DMS153 treated with DMSO at 0.1 percent for 48 hours (cell line): Measurements from ENCODE around the gene ZFP36L1.

Experiments
- DNase-seq: peaks from one replicate; lab custom pipeline; 2025; ENCODE audit not compliant: unreplicated experiment; lab: John Stamatoyannopoulos, UW

The ZFP36L1 gene

DNA sequence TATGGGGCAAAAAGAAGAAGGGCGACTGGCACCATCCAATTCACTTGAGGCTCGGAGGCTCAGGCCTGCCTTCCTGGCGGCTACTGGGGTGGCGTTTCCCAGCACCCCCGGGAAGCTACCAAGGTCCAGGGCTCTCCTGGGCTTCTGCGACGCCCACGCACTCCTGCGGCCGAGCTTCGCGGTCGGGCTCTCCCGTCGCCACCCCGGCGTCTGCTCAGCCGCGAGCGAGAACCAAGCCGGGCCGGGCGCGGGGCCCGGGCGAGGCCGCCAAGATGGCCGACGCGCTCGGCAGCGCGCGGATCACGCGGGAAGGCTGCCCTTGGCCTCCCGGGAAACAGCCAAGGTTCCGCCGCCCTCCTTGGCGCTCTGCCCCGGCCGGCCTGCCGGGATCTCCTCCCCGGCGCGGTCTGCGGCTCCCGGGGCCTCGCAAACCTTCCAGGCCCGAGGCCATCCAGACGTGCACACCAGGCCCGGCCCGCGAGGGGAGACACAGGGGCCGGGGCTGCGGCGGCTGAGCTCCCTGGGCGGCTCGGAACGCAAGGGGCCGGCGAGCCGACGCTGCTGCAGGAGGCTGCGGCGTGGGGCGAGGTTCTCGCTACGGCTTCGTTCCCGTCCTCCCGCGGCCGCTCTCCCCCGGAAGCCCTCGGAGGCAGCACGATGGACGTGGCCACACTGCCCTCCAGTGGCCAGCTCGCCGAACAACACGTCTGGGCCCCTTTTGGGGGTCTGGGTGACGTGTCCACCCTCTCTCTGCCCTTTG is 23.5 kb upstream of the ZFP36L1 start:
- DNase-seq, result peak; percentile 40

DNA sequence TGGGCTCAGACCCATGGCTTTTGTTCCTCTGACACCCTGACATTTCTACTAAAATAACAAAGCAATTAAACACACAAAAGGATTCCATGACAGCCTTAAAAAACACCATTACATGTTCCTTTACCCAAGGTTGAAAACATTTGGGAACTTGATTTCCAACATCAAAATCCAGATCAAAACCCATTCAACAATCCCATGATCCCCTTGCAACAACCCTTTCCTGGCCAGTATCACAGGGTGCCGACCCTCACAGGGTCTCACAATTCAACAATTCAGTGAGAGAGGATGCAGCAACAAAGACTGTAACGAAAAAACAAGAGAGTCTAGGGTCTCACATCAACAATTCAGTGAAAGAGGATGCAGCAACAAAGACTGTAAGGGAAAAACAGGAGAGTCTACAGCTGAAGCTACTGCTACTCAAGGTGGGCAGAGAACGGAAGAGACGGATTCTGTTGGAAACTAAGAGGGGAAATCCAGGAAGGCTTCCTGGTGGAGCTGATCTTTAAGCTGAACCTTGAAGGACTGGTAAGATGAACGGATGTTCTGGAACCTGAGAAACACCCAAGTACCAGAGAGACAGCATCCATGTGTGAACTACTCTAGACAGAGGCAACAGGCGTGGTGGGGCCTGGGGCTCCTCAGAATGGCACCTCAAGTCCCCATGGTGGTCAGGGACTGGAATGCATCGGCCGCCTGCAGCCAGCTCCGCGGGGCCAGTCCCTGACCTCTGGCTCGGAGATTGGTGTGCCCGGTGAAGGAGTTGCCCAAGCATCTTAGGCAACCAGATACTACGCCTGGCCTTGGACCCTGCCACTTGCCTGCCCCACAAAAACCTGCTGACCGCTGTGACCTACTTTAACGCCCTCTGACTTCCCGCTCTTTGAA is 22.7 kb upstream of the ZFP36L1 start:
- DNase-seq, result no peak

DNA sequence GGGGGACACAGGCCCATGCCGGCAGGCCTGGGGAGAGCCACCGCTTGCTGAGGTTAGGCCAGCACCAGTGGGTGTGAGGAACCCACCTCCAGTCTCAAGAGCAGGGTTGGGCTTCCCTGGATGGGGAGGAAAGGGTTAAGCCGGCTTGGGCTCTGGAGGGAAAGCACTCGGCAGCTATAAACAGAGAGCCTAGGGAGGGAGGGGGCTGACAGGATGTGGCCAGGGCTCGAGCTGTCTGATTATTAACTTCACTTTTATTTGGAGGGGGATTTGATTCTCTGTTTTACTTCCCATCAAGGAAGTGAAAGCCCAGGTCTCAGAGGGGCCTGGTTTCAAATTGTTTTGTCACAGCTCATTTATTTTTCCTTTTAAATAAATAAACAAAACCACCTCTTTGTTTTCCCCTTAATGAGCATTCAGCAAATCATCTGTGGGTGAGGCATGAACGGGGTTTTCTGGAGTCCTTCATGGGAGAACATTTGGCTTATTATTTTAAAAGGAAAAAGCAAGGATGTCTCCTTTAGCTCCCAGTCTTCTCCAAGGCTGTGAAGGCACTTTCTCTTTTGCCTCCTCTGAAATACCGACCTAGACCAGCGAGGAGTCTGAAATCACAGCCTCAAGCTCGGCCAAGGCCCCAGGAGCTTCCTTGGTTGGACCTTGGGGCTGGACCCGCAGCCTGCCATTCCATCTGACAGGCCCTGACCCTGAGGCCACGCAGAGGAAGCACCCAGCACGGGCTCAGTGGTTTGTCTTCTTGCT is 21.9 kb upstream of the ZFP36L1 start:
- peak; percentile 42 for DNase-seq

DNA sequence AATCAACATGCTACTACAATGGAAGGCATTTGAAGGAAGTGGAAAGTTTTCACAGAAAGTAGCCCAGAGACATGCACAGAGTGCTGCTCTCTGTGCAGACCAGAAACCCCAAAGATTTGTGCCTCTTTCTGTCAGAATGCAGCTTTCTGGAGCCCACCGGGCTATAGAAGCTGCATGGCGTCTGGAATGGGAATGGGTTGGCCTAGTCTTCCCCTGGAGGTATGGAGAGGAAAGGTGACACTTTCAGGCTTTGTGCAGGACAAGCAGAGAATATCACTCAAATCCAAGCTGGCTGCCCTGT is 21.3 kb upstream of the ZFP36L1 start:
- no peak for DNase-seq

DNA sequence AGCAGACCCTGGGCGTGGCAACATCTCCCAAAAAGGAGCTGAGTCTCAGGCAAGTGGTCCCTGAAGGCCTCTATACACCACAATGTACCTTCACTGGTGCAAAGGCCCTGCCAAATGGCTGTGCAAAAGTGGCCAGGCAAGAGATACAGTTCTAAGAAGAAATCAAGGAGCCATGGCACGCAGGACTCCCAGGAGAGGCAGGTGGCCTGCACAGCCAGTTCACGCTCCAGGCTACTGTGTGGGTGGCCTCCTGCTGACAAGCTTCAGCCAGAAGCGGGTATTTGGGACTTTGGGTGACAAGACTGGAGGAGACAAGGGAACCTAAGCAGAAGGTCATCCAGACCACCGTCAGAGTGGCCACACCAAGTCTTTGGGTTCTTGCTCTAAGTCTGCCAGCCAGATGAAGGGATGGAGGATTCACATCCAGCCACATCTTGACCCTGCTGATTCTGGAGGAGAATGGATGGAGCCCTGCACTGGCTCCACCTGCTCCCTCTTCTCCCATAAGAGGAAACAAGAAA is 20.5 kb upstream of the ZFP36L1 start:
- no peak for DNase-seq

DNA sequence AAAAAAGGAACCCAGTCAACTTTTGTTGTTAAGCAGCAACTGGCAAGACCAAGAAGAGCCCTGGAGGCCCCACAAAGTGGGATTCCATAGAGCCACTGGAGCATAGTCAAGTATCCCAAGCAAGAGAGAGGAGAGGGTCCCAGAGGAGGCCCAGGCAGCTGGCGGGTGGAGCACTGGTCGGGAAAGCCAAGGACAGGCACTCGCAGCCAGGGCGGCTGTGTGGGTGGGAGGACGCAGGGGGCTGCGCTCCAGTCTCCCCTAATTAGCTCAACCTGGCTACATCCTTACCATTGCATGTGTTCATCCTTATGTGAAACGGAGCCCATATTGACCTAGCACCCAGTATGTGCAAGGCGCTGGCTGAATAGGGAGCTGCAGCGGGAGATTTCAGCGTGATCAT is 18.3 kb upstream of the ZFP36L1 start:
- no peak for DNase-seq

DNA sequence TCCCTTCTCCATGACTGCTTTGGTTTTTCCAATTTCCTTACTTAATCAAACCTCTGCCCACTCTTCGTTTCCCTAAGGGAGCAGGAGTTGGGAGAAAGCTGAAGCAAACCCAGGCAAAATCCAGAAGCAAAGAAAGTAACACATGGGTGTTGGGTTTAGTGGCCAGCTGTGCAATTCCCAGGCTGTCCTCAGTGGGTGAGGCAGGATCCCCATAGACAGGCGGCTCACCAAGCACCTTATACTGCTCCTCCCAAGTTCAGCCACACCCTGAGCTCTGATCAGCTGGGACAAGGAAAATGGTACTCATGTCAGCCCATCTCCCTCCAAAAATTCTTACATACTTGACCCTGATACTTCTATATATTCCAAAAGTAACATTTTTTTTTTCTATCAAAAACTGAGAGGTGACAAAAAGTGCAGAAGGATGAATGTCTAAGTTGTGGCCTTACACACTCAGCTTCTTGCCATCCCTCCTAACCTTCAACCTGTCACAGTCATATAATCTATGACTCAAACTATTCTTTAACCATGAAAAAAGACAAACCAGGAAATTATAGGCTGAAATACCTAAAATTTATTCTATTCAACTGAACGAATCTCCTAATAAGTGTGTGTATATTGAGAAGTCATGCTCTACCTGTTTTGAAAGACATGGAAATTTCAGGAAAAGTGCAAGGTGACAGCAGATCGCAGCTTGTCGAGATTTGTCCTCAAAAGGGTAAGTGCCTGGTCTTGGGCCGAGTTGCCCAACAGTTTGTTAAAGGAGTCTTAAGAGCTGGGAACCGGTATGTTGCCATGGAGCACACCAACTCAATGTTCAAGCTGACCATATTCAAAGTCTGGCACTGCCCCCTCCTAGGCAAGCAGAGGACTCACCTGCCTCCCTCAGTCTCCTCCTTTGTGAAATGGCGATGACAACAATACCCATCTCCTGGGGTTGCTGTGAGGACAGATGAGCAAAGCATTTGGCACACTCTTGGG is 17.6 kb upstream of the ZFP36L1 start:
- no peak for DNase-seq

DNA sequence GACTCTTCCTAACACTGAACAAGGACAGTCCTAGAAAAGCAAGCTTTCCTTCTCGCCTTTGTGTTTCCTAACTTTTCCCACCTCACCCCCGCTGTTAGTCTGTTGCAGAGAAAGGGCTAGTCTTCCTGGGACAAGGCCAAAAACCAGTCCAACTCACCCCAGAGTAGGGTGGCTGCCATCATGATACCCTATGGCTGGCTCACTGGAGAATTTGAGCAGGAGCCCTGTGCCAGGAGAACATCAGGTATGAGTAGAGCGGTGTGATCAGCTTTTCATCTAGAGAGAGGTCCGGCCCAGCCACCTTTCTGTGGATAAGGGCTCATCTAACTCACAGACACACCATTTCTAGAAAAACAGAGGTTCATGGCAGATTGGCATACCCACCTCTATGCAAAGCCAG is 16.7 kb upstream of the ZFP36L1 start:
- no peak for DNase-seq

DNA sequence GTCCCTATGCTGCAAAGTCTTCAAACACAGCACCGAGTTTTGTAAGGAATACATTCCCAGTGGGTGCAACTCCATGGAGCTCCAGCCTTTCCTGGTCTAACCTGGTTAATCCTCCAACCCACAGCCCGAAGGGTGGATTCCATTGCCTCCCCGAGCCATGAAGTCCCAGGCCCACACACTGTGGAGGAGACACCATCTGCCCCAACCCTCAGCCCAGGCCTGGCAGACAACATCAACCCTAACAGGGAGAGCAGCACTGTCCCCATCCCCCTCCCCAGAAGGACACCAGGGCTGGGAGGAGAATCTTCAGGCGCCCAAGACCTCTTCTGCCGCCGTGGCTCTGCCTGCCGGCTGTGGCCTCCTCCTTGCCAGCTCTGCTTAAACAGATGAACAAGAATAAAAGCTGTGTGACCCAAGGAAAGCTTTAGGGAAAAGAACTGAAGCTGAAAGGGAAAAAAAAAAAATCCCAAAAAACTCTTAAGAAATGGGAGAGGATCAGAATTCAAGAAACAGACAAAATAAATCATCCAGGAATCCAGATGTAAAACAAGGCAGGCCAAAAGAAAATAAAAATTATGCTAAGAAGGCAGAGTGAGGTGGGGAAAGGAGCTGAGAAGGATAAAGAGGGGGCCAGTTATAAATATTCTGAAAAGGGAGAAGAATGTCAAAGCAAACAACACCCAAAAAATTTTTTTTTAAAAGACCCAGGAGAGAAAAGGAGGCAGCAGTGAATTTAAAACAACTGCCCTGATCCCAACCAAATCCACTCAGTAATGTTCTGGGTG is 16.0 kb upstream of the ZFP36L1 start:
- no peak for DNase-seq

DNA sequence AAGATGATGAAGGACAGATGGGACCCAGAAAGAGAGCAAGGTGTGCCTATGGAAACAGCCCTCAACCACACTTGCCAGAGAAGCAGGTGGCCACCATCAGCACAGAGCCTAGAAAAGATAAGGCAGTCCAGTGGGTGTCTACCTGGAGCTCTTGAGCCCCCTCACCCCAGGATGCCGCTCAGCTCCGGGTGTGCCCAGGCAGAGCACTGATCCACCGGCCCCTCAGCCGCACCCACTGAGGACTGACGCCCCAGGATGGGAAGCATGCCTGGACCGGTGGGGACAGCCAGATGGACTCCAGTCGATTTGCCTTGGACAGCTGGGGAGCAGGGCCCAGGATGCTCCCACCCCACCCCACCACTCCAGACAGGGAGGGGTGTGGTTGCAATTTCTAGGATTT is 15.1 kb upstream of the ZFP36L1 start:
- DNase-seq, result no peak

DNA sequence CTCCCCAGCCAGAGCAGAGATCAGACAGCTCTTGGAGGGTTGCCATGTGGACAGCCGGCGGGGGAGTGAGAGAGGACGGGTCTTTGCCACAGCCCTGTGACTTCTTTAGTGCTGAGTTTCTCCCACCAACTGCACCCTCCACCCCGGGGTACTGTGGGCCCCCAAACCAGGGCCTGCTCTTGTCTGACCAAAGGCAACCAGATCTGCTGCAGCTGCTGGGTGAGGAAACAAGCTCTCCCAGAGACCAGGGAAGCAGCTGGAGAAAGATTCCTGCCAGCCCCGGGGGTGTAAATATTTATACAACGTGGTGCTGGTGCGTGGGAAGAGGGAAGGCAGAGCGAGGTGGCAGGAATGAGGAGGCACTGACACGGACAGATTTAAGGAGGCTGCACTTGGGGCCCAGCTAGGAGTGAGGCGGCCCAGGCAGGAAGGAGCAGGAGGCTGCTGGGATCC is 14.3 kb upstream of the ZFP36L1 start:
- DNase-seq, result no peak

DNA sequence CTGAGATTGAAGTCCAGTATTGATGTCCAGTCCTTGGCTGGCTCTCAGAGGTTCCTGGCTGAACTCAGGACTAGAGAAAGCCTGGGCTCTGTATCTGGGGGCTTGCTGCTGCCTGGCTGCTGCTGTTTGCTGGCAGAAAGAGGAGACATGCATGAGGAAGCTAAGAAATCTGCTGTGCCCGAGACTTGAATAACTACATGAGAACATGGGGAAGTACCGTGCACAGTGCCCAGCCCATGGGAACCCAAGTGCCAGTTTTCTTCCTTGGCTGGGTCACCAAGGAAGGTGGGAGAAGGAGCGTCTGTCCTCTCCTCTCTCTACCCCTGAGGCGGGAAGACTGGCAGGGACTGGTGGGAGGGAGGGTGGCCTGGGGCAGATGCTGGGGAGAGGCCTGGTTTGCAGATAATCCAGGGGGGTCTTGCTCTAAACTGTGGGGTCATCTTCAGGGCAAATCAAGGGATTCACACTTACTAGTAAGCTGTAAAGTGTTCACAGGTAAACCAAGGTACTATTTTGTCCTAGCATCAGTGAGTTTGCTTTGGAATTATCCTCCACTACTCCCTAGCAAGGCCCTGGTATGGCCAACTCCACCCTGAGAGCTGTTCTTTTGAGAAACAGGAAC is 13.8 kb upstream of the ZFP36L1 start:
- DNase-seq, result no peak

DNA sequence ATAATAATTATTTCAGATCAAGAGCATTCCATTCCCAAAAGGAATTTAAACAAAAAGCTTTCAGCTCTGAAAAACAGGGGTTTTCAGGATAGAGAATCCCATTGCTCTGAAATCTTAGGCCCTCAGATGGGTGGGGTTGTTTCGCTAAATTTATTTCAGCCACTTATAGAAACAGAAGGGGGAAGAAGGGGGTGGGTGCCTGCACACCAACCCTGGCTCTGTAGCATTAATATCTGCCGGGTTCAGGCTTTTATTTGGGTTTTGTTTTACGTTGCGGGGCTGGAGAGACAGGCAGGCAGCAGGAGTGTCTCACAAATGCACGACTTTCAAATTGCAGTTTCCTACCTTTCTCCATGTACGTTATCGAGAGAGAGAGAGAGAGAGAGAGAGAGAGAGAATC is 12.5 kb upstream of the ZFP36L1 start:
- DNase-seq, result no peak

DNA sequence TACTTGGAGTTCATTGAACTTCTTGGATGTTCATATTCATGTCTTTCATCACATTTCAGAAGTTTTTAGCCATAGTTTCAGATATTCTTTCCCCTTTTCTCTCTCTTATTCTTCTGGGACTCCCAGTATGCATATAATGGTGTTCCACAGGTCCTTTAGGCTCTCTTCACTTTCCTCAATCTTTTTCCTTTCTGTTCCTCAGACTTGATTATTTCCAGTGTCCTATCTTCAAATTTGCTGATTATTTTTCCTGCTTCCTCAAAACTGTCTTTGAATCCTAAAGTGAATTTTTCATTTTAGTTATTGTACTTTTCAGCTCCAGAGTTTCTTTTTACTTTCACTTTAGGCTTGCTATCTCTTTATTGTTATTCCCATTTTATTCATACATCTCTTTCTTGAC is 8.8 kb upstream of the ZFP36L1 start:
- no peak for DNase-seq

DNA sequence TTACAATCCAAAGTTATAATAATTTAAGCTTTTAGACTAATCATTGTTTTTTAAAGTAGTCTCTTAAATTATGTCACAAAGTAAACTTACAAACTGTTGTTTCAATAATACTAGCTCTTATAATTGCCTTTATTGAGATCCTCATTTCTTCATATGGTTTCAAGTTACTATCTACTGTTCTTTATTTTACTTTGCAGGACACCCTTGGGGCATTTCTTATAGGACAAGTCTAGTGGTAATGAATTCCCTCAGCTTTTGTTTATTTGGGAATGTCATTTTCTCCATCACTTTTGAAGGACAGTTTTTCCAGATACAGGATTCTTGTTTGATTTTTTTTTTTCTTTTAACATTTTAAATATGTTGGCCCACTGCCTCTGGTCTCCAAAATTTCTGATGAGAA is 8.1 kb upstream of the ZFP36L1 start:
- no peak for DNase-seq

DNA sequence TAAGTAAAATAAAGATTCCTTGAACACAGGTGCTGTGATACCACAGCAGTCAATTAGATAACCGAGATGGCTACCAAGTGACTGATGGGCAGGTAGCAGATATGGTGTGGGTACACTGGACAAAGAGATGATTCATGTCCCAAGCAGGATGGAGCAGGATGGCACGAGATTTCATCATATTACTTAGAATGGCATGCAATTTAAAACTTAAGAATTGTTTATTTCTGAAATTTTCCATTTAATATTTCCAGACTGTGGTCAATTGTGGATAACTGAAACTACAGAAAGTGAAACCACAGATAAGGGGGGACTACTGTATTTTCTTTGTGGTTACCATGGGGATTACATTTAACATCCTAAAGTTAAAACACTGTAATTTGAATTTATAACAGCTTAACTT is 7.5 kb upstream of the ZFP36L1 start:
- no peak for DNase-seq

DNA sequence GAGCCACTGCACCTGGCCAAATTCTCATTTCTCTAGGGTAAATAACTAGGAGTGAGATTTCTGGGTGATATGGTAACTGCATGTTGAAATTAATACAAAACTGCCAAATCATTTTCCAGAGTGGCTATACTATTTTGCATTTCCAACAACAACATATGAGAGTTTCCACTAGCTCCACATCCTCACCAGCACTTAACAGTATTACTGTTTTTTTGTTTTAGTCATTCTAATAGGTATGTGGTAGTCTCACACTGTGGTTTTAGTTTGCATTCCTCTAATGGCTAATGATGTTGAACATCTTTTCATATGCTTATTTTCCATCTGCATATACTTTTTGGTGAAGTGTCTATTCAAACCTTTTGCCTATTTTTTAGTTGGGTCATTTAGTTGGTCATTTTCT is 5.8 kb upstream of the ZFP36L1 start:
- DNase-seq, result no peak

DNA sequence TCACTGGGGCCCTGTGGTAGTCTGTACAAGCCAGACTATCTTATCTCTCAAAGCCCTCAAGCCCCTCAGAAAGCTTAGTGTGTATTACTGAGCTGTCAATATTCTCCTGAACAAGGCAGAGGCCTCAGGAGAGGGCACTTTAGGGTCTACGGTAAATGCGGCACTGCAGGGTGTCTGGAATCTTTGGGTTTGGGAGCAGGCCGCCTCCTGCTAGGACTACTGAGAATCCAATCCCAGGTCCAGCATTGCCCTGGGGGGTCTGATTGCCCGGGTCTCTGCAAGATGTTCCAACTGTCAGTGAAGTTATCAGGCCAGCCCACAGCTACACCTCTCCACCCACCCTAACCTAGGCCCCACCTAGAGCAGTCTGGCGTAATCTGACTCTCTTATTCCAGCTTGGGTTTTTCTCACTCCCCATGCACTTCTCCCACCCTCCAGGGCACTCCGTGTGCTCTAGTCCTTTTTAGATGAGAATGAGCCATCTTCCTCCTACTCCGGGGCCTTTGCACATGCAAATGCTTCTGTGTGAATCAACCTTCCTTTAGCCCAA is 4.3 kb upstream of the ZFP36L1 start:
- no peak for DNase-seq
